Activated CD4-positive, alpha-beta memory T cell treated with anti-CD3 and anti-CD28 coated beads for 36 hours (primary cell): ENCODE measurements around the gene TRIM61. TPM values are rescaled to one million over a fixed set of nuclear protein-coding genes. Genes with fewer than 3 reads are reported as not detected.
"Not testable (repeated sequence)": the region's sequence is repeated elsewhere in the genome, so short reads cannot be mapped to it uniquely, and the experiment has no call there.

Experiments
- CTCF ChIA-PET: fragments of 350-600 bp; sonication (Branson Sonifier 250); formaldehyde crosslinking; loops from one replicate; lab custom pipeline; 2021; ENCODE audit warnings: antibody characterized with exemption, inconsistent platforms; lab: Charles Lee
- POLR2A ChIA-PET: fragments of 350-600 bp; sonication (Branson Sonifier 250); formaldehyde crosslinking; loops from one replicate; lab custom pipeline; 2021; ENCODE audit warnings: antibody characterized with exemption; lab: Charles Lee
- DNase-seq: peaks from one replicate; pipeline ENCODE4 v3.0.0-alpha.2; 2020
- H3K27ac Mint-ChIP-seq: one replicate; pipeline ENCODE4 v1.8.0; 2021; ENCODE audit warnings: mixed read lengths
- H3K27me3 Mint-ChIP-seq: one replicate; pipeline ENCODE4 v1.8.0; 2021; ENCODE audit warnings: mixed read lengths
- H3K36me3 Mint-ChIP-seq: one replicate; pipeline ENCODE4 v1.8.0; 2021; ENCODE audit warnings: mixed read lengths
- H3K4me1 Mint-ChIP-seq: one replicate; pipeline ENCODE4 v1.8.0; 2021; ENCODE audit warnings: low read depth, mixed read lengths
- H3K4me3 Mint-ChIP-seq: one replicate; pipeline ENCODE4 v1.8.0; 2021; ENCODE audit warnings: mild to moderate bottlenecking, mixed read lengths
- H3K9me3 Mint-ChIP-seq: one replicate; pipeline ENCODE4 v1.8.0; 2021; ENCODE audit warnings: mixed read lengths
- intact Hi-C: fragments of 100-400 bp; cut with micrococcal nuclease; formaldehyde crosslinking; loops from one replicate; pipeline ENCODE4 v1.15.1; 2023
- total RNA-seq, 2 experiments: library from RNA; stranded (reverse); gene quantifications; one replicate each; pipeline ENCODE4 v1.2.3, GENCODE V29; 2021

The TRIM61 gene
- total RNA-seq, 2 experiments from 2014 or later: 1.0 TPM

DNA sequence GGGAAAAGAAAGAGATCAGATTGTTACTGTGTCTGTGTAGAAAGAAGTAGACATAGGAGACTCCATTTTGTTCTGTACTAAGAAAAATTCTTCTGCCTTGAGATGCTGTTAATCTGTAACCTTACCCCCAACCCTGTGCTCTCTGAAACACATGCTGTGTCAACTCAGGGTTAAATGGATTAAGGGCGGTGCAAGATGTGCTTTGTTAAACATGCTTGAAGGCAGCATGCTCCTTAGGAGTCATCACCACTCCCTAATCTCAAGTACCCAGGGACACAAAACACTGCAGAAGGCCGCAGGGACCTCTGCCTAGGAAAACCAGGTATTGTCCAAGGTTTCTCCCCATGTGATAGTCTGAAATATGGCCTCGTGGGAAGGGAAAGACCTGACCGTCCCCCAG lies 24.5 kb upstream of the TRIM61 start:
- H3K4me3 Mint-ChIP-seq, CTCF ChIA-PET, POLR2A ChIA-PET, H3K4me1 Mint-ChIP-seq, H3K27me3 Mint-ChIP-seq, DNase-seq, H3K36me3 Mint-ChIP-seq, intact Hi-C loops, H3K9me3 Mint-ChIP-seq, H3K27ac Mint-ChIP-seq: not testable (repeated sequence)

- CTCF ChIA-PET, H3K36me3 Mint-ChIP-seq, H3K9me3 Mint-ChIP-seq, H3K4me3 Mint-ChIP-seq, H3K4me1 Mint-ChIP-seq, DNase-seq, intact Hi-C loops, H3K27ac Mint-ChIP-seq, POLR2A ChIA-PET: not testable (repeated sequence)
- H3K27me3 Mint-ChIP-seq: peaks cover 14% of the 10 kb centered on the region
Observed at GRCh38 chr4:164998526-164999080, 21.1 kb upstream of the TRIM61 start.

- Mint-ChIP-seq H3K27me3 (peaks cover 14% of the 10 kb centered on the region), H3K4me1 (no peaks in the 10 kb centered on the region)
Observed at GRCh38 chr4:164997941-164998340, 20.5 kb upstream of the TRIM61 start.

DNA sequence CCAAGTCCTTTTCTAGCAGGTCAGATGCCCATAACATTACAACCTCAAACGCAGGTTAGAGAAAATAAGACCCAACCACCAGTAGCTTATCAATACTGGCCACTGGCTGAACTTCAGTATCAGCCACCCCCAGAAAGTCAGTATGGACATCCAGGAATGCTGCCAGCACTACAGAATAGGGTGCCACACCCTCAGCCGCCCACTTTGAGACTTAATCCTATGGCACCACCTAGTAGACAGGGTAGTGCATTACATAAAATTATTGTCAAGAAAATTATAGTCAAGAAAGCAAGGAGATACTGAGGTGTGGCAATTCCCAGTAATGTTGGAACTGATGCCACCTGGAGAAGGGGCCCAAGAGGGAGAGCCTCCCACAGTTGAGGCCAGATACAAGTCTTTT lies 19.9 kb upstream of the TRIM61 start:
- H3K27me3 Mint-ChIP-seq: peaks cover 14% of the 10 kb centered on the region
- H3K36me3 Mint-ChIP-seq: no peaks in the 10 kb centered on the region
- CTCF ChIA-PET: no interaction called here
- DNase-seq: no peak
- POLR2A ChIA-PET: no interaction called here
- H3K4me3 Mint-ChIP-seq: no peak overlapping the region
- no peak overlapping the region for H3K27ac Mint-ChIP-seq
- H3K4me1 Mint-ChIP-seq: no peaks in the 10 kb centered on the region
- intact Hi-C loops: no loop called here
- H3K9me3 Mint-ChIP-seq: no peaks in the 10 kb centered on the region

More at GRCh38 chr4:164997941-164998340, 20.5 kb upstream of the TRIM61 start:
- H3K27ac Mint-ChIP-seq: no peak overlapping the region
- H3K4me3 Mint-ChIP-seq: no peak overlapping the region
- DNase-seq: no peak
- no peaks in the 10 kb centered on the region for H3K9me3 Mint-ChIP-seq
- H3K36me3 Mint-ChIP-seq: no peaks in the 10 kb centered on the region
- ChIA-PET CTCF (no interaction called here), POLR2A (no interaction called here)
- intact Hi-C loops: no loop called here

- intact Hi-C loops, H3K27ac Mint-ChIP-seq, POLR2A ChIA-PET, H3K9me3 Mint-ChIP-seq, H3K4me1 Mint-ChIP-seq, H3K36me3 Mint-ChIP-seq, DNase-seq, H3K4me3 Mint-ChIP-seq, CTCF ChIA-PET: not testable (repeated sequence)
- peaks cover 14% of the 10 kb centered on the region for H3K27me3 Mint-ChIP-seq
Observed at GRCh38 chr4:164996123-164996522, 18.7 kb upstream of the TRIM61 start.

GRCh38 chr4:164990786-164991185 lies 13.3 kb upstream of the TRIM61 start:
- DNase-seq, H3K9me3 Mint-ChIP-seq, POLR2A ChIA-PET, intact Hi-C loops, H3K36me3 Mint-ChIP-seq, H3K27ac Mint-ChIP-seq, H3K4me1 Mint-ChIP-seq, H3K4me3 Mint-ChIP-seq, CTCF ChIA-PET, H3K27me3 Mint-ChIP-seq: not testable (repeated sequence)

- intact Hi-C loops: no loop called here
- H3K4me3 Mint-ChIP-seq: no peak overlapping the region
- ChIA-PET CTCF (no interaction called here), POLR2A (no interaction called here)
- no peaks in the 10 kb centered on the region for H3K9me3 Mint-ChIP-seq
- DNase-seq: no peak
- H3K27ac Mint-ChIP-seq: no peak overlapping the region
- H3K36me3 Mint-ChIP-seq: no peaks in the 10 kb centered on the region
- no peaks in the 10 kb centered on the region for H3K4me1 Mint-ChIP-seq
- peaks cover under 1% of the 10 kb centered on the region for H3K27me3 Mint-ChIP-seq
Observed at GRCh38 chr4:164989471-164989870, 12.0 kb upstream of the TRIM61 start.

- intact Hi-C loops, CTCF ChIA-PET, H3K9me3 Mint-ChIP-seq, H3K27me3 Mint-ChIP-seq, H3K4me3 Mint-ChIP-seq, POLR2A ChIA-PET, H3K4me1 Mint-ChIP-seq, H3K27ac Mint-ChIP-seq, H3K36me3 Mint-ChIP-seq, DNase-seq: not testable (repeated sequence)
Observed at GRCh38 chr4:164971929-164972328, 5.5 kb downstream of the TRIM61 start.

- Mint-ChIP-seq H3K9me3 (peaks cover 5% of the 10 kb centered on the region), H3K27ac (no peak overlapping the region), H3K27me3 (no peaks in the 10 kb centered on the region), H3K4me3 (no peak overlapping the region), H3K36me3 (peaks cover 10% of the 10 kb centered on the region), H3K4me1 (peaks cover 14% of the 10 kb centered on the region)
- CTCF ChIA-PET: no interaction called here
- intact Hi-C loops: no loop called here
- no peak for DNase-seq
- POLR2A ChIA-PET: no interaction called here
Observed at GRCh38 chr4:164959896-164960295, 17.6 kb downstream of the TRIM61 start.

GRCh38 chr4:164959421-164959820 lies 18.0 kb downstream of the TRIM61 start:
- H3K27me3 Mint-ChIP-seq, H3K27ac Mint-ChIP-seq, CTCF ChIA-PET, intact Hi-C loops, POLR2A ChIA-PET, H3K4me3 Mint-ChIP-seq, DNase-seq, H3K9me3 Mint-ChIP-seq: not testable (repeated sequence)
- peaks cover 14% of the 10 kb centered on the region for H3K4me1 Mint-ChIP-seq
- H3K36me3 Mint-ChIP-seq: peaks cover 10% of the 10 kb centered on the region

DNA sequence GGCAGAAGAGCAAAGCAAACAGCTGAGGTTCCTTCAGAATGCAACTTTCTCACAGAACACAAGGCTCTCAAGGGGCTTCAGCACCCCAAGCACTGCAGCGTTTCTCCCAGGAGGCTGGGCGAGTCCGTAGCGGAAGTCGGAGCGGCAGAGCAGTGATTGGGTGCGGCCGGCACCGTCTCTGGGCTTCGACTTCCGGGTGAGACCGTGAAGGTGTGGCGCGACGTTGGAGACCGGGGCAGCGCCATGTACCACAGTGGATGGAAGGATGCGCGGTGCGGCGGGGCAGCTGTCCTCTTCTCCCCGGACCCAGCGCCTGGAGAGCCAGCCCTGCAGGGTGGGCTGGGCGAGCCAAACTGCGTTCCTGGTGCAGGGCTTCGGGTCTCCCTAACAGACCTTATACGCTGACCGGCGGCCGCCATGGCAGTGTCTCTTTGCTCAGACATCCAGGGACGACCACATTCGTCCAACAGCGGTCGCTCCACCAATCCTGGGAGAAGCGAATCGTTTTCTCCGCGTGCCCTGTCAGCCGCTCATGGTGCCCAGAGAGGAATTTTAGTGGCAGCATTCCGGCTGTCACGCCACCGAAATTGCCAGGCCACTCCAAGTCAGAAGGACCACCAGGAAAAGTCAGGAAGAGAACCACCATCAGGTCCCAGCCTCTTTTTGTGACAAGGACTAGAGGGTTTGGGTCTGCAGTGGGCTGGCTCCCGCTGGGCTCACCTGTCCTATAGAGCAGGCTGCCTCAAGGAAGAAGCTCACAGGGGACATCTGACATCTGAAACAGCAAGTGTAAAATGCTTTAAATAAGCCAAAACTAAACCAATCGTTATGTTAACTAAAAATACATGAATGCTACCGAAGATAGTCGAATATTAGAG lies 20.5 kb downstream of the TRIM61 start:
- H3K9me3 Mint-ChIP-seq: peaks cover 5% of the 10 kb centered on the region
- CTCF ChIA-PET: no interaction called here
- H3K36me3 Mint-ChIP-seq: peaks cover 10% of the 10 kb centered on the region
- intact Hi-C loops: loop anchor here (1.0 to 2.0 kb wide), 3 partner anchors 20 to 370 kb away; partner anchors contain the start of genes MSMO1, TMEM192 and TRIM61
- H3K4me1 Mint-ChIP-seq: peaks cover 14% of the 10 kb centered on the region
- DNase-seq: peak; percentile 87
- H3K27me3 Mint-ChIP-seq: peaks cover 1% of the 10 kb centered on the region
- H3K4me3 Mint-ChIP-seq: peak overlapping the region; percentile 90
- POLR2A ChIA-PET: interaction anchor here (1.0 to 1.3 kb wide), 2 partner anchors 20 to 21 kb away, joined by 3 to 4 read pairs; partner anchors contain the start of gene TRIM61
- no peak overlapping the region for H3K27ac Mint-ChIP-seq

GRCh38 chr4:164955107-164955805 lies 22.2 kb downstream of the TRIM61 start:
- H3K9me3 Mint-ChIP-seq: peaks cover 5% of the 10 kb centered on the region
- ChIA-PET CTCF (no interaction called here), POLR2A (no interaction called here)
- H3K4me1 Mint-ChIP-seq: peaks cover 14% of the 10 kb centered on the region
- intact Hi-C loops: no loop called here
- H3K36me3 Mint-ChIP-seq: peaks cover 10% of the 10 kb centered on the region
- no peak overlapping the region for H3K4me3 Mint-ChIP-seq
- H3K27me3 Mint-ChIP-seq: peaks cover 10% of the 10 kb centered on the region
- no peak overlapping the region for H3K27ac Mint-ChIP-seq
- DNase-seq: no peak
